ACC112 (cell line): ENCODE data around the gene PVRIG.
"Not testable (repeated sequence)": the region's sequence is repeated elsewhere in the genome, so short reads cannot be mapped to it uniquely, and the experiment has no call there.

Experiments used
- H2AFZ ChIP-seq: fragments of 200-600 bp; sonication (generic); one replicate; pipeline ENCODE4 v1.6.0; 2017; ENCODE audit warnings: antibody characterized with exemption, low read length; ENCODE audit not compliant: unreplicated experiment
- H3K27ac ChIP-seq: fragments of 200-600 bp; sonication (generic); 2 replicates; pipeline ENCODE4 v1.5.1; 2014; ENCODE audit warnings: low read depth, mild to moderate bottlenecking, antibody characterized with exemption, low read length, moderate library complexity
- H3K27me3 ChIP-seq: fragments of 200-600 bp; sonication (generic); 2 replicates; pipeline ENCODE4 v1.6.1; 2014; ENCODE audit warnings: mild to moderate bottlenecking, antibody characterized with exemption, low read length, moderate library complexity, mixed read lengths; ENCODE audit not compliant: insufficient read depth
- H3K36me3 ChIP-seq: fragments of 200-600 bp; sonication (generic); 2 replicates; pipeline ENCODE4 v1.6.1; 2016; ENCODE audit warnings: mild to moderate bottlenecking, antibody characterized with exemption, low read length, moderate library complexity, mixed read lengths; ENCODE audit not compliant: insufficient read depth
- H3K4me1 ChIP-seq: fragments of 200-600 bp; sonication (generic); one replicate; pipeline ENCODE4 v1.6.1; 2016; ENCODE audit warnings: low read length, mixed read lengths; ENCODE audit not compliant: insufficient read depth, unreplicated experiment, control insufficient read depth
- H3K4me3 ChIP-seq: fragments of 200-600 bp; sonication (generic); 2 replicates; pipeline ENCODE4 v1.5.1; 2014; ENCODE audit warnings: mild to moderate bottlenecking, low read depth, low read length
- H3K79me2 ChIP-seq: fragments of 200-600 bp; sonication (generic); one replicate; pipeline ENCODE4 v1.6.0; 2016; ENCODE audit warnings: low read length; ENCODE audit not compliant: control insufficient read depth, unreplicated experiment, insufficient read depth

PVRIG gene

GRCh38 chr7:100234660-100235317 is 15.0 kb downstream of the PVRIG start:
- not testable (repeated sequence) for H3K79me2 ChIP-seq, H3K4me3 ChIP-seq, H2AFZ ChIP-seq, H3K27ac ChIP-seq, H3K36me3 ChIP-seq, H3K4me1 ChIP-seq, H3K27me3 ChIP-seq

- not testable (repeated sequence) for H3K27me3 ChIP-seq, H3K36me3 ChIP-seq, H3K79me2 ChIP-seq, H3K4me1 ChIP-seq, H2AFZ ChIP-seq, H3K4me3 ChIP-seq, H3K27ac ChIP-seq
Measured at GRCh38 chr7:100239975-100240374, 20.2 kb downstream of the PVRIG start.

- not testable (repeated sequence) for H2AFZ ChIP-seq, H3K79me2 ChIP-seq, H3K27me3 ChIP-seq, H3K27ac ChIP-seq, H3K4me3 ChIP-seq, H3K4me1 ChIP-seq, H3K36me3 ChIP-seq
Measured at GRCh38 chr7:100243385-100243784, 23.6 kb downstream of the PVRIG start.

GRCh38 chr7:100244988-100245605 is 25.3 kb downstream of the PVRIG start:
- H3K4me1 ChIP-seq, H2AFZ ChIP-seq, H3K36me3 ChIP-seq, H3K27me3 ChIP-seq, H3K79me2 ChIP-seq, H3K27ac ChIP-seq, H3K4me3 ChIP-seq: not testable (repeated sequence)

DNA sequence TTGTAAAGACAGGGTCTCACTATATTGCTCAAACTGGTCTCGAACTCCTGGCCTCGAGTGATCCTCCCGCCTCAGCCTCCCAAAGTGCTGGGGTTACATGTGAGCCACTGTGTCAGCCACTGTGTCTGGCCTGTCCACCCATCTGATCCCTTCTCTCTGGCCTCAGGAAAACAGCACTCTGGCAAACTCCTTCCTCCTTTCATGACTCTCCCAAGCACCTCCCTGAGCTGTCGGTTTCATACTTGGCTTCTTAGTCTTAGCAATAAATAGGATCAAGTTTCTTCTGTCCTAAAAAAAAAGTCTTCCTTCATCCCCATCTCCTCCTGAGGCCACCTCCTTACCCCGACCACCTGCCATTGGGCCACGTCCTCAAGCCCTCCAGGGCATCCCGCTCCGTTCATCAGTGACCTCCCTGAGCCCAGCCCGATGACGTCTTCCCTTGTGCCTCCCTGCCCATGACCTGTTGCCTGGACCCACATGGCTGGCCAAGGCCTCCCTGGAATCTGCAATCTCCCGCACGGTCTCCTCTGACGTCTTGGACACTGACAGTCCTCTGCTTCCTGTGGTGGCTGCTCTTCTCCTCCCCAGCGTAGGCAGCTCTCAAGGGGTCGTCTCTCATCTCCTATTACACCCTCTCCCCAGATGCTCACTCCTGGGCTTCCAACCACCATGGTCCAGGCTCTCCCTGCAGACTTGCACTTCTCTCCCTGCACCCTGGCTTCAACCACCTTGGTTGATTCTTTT is 26.5 kb downstream of the PVRIG start:
- H3K27ac ChIP-seq, H3K79me2 ChIP-seq, H3K4me1 ChIP-seq, H3K4me3 ChIP-seq, H2AFZ ChIP-seq, H3K36me3 ChIP-seq, H3K27me3 ChIP-seq: not testable (repeated sequence)

- H2AFZ ChIP-seq, H3K27me3 ChIP-seq, H3K4me3 ChIP-seq, H3K36me3 ChIP-seq, H3K79me2 ChIP-seq, H3K4me1 ChIP-seq, H3K27ac ChIP-seq: not testable (repeated sequence)
Measured at GRCh38 chr7:100246865-100247137, 27.1 kb downstream of the PVRIG start.

DNA sequence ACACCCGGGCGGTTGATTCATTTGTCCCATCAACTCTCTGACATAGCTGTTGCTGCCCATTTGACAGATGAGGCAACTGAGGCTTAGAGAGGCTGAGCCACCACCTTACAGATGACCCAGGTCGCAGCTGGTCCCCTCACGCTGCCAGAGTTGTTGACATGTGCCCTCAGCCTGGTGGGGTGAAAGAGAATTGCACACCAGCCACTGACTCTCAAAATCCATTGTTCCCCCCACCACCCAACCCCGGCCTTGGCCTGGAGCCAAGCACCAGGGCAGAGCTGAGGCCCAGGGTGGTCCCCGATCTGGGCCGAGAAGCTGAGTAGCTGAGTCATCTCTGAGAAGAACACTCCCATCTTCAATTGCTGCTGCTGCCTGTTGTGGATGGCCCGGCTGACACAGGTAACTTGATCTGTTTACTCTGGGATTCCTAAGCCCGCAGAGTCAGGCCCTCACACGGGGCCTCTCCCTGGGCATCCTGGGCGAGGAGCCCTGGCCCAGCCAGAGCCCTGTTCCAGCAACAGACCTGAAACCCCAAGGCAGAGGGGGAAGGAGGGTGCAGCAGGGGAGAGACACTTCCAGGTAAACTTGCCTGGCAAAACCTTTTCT is 27.5 kb downstream of the PVRIG start:
- H2AFZ ChIP-seq, result no peak overlapping the region
- peaks cover 5% of the 10 kb centered on the region for H3K4me1 ChIP-seq
- no peaks in the 10 kb centered on the region for H3K79me2 ChIP-seq
- H3K27ac ChIP-seq, result no peak overlapping the region
- H3K4me3 ChIP-seq, result no peak overlapping the region
- no peaks in the 10 kb centered on the region for H3K36me3 ChIP-seq
- H3K27me3 ChIP-seq, result no peaks in the 10 kb centered on the region

DNA sequence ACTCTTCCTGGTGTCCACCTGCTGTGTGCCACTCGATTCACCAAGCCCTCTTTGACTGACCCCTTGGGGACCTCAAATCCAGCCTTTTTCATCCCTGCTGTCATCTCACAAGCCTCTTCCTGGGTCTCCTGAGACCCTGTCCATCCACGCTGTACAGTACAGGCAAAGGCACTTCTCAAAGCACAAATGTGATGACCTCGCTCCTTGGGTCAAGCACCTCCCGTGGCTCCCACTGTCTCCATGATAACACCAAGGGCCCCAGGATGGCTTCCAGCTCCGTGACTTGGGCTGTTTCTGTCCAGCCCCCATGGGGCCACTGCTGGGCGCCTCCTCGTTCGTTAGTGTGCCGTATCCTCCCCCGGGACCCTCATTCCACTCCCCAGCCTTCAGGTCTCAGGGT is 28.7 kb downstream of the PVRIG start:
- Histone ChIP-seq H3K4me1 (peaks cover 5% of the 10 kb centered on the region), H3K4me3 (no peak overlapping the region), H3K27ac (no peak overlapping the region)

DNA sequence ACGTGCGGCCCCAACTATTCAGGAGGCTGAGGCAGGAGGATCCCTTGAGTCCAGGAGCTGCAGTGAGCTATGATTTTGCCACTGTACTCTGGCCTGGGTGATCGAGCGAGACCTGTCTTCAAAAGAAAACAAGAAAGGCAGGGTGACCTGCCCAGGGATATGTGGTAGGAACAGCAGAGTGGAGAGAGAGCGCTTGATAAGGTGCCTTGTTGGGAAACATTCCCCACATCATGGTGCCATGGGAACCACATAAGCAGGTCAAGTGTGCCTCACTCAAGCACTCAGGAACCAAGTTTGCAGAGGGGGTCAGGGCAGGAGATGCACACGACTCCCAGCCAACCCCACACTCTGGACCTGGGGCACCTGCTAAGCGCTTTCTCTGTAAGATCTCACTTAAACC is 37.3 kb downstream of the PVRIG start:
- Histone ChIP-seq H3K27ac (no peak overlapping the region), H3K4me3 (no peak overlapping the region)

More for the DNA sequence above, 28.7 kb downstream of the PVRIG start:
- Histone ChIP-seq H3K27me3 (no peaks in the 10 kb centered on the region), H3K36me3 (no peaks in the 10 kb centered on the region), H2AFZ (no peak overlapping the region), H3K79me2 (no peaks in the 10 kb centered on the region)

DNA sequence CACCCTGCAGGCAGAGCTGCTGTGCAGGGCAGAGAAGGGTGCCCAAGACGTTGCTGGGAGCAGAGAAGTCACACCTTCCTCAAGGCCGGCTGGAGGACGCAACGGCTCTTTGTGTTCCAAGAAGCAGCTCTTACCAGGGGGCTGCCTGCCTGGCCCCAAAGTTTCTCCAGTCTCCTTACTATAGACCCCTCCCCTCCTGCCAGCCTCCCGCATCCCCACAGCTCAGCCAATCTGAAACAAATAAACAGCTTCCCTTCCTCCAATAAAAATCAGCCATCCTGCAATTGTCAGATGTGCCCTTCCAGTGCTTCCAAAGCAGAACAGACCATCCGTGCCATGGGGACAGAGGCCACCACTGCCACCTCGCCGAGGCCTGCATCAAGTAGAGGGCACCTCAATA is 40.2 kb downstream of the PVRIG start:
- H3K4me3 ChIP-seq, H2AFZ ChIP-seq, H3K36me3 ChIP-seq, H3K4me1 ChIP-seq, H3K79me2 ChIP-seq, H3K27ac ChIP-seq, H3K27me3 ChIP-seq: not testable (repeated sequence)

More for the DNA sequence above, 37.3 kb downstream of the PVRIG start:
- Histone ChIP-seq H2AFZ (no peak overlapping the region), H3K27me3 (no peaks in the 10 kb centered on the region), H3K36me3 (no peaks in the 10 kb centered on the region), H3K79me2 (no peaks in the 10 kb centered on the region), H3K4me1 (no peaks in the 10 kb centered on the region)

- H3K27ac ChIP-seq, H2AFZ ChIP-seq, H3K4me1 ChIP-seq, H3K79me2 ChIP-seq, H3K36me3 ChIP-seq, H3K4me3 ChIP-seq, H3K27me3 ChIP-seq: not testable (repeated sequence)
Measured at GRCh38 chr7:100262896-100263295, 43.1 kb downstream of the PVRIG start.
